ENCODE measurements around the gene ST3GAL3. TPM values are rescaled to one million over a fixed set of nuclear protein-coding genes. Genes with fewer than 3 reads are reported as not detected.

The ST3GAL3 gene
- total and polyA plus RNA-seq, 2 donors (not counting 1 experiment from before 2014, with no cell fraction given), result 13.7 to 16.3 TPM

GRCh38 chr1:43979261-43979527, 271.9 kb downstream of the ST3GAL3 start:
- peak overlapping the region; percentile 72 for H3K9ac ChIP-seq (ENCODE audit: insufficient read depth, low read length)
- DNase-seq (ENCODE audit: low read depth in 2 of 2), result no peak
- TF ChIP-seq CTCF (conservative IDR thresholded peaks at IDR 0.05 in 1 of 2, IDR thresholded peaks at IDR 0.05 in 1 of 2; ENCODE audit: low read depth in 1 of 2, low read length in 2 of 2) (no peak), EZH2 (IDR thresholded peaks at IDR 0.05; ENCODE audit: low read length, missing control alignments) (no peak)
- no peak overlapping the region for H3K27ac ChIP-seq (ENCODE audit: insufficient read depth, low read length)
- H3K27me3 ChIP-seq (ENCODE audit: control insufficient read depth, insufficient read depth, low read length), result no peaks in the 10 kb centered on the region
- H3K4me1 ChIP-seq (ENCODE audit: control insufficient read depth, extremely low read depth, insufficient read depth, low read length), result peaks cover 10% of the 10 kb centered on the region
- no peak overlapping the region for H2AFZ ChIP-seq (ENCODE audit: low read length)
- H3K4me2 ChIP-seq (ENCODE audit: extremely low read depth, insufficient read depth, low read length), result peak overlapping the region; percentile 9
- peaks cover 56% of the 10 kb centered on the region for H3K79me2 ChIP-seq (ENCODE audit: control insufficient read depth, insufficient read depth, low read length)
- H4K20me1 ChIP-seq (ENCODE audit: control insufficient read depth, extremely low read depth, insufficient read depth, low read length), result no peaks in the 10 kb centered on the region
- H3K9me3 ChIP-seq (ENCODE audit: control insufficient read depth, insufficient read depth, low read depth, low read length), result no peaks in the 10 kb centered on the region
- H3K4me3 ChIP-seq (replicated peaks in 1 of 4; ENCODE audit: control extremely low read depth in 1 of 4, insufficient read depth in 1 of 4, low read depth in 3 of 4, low read length in 4 of 4), result peak overlapping the region in 3 of 4 experiments; percentile 34 to 74 (median 59)
- peaks cover 17% of the 10 kb centered on the region for H3K36me3 ChIP-seq (ENCODE audit: control insufficient read depth, insufficient read depth, low read length)

GRCh38 chr1:43979528-43980254, 272.4 kb downstream of the ST3GAL3 start:
- H3K27ac ChIP-seq (ENCODE audit: insufficient read depth, low read length), result peak overlapping the region; percentile 18
- H3K79me2 ChIP-seq (ENCODE audit: control insufficient read depth, insufficient read depth, low read length), result peaks cover 56% of the 10 kb centered on the region
- TF ChIP-seq CTCF (conservative IDR thresholded peaks at IDR 0.05 in 1 of 2, IDR thresholded peaks at IDR 0.05 in 1 of 2; ENCODE audit: low read depth in 1 of 2, low read length in 2 of 2), result no peak
- TF ChIP-seq EZH2 (IDR thresholded peaks at IDR 0.05; ENCODE audit: low read length, missing control alignments), result no peak
- no peaks in the 10 kb centered on the region for H3K9me3 ChIP-seq (ENCODE audit: control insufficient read depth, insufficient read depth, low read depth, low read length)
- H2AFZ ChIP-seq (ENCODE audit: low read length), result peak overlapping the region; percentile 47
- H3K4me3 ChIP-seq (replicated peaks in 1 of 4; ENCODE audit: control extremely low read depth in 1 of 4, insufficient read depth in 1 of 4, low read depth in 3 of 4, low read length in 4 of 4), result peak overlapping the region; percentile 34 to 74 (median 65)
- H4K20me1 ChIP-seq (ENCODE audit: control insufficient read depth, extremely low read depth, insufficient read depth, low read length), result no peaks in the 10 kb centered on the region
- H3K9ac ChIP-seq (ENCODE audit: insufficient read depth, low read length), result peak overlapping the region; percentile 72
- DNase-seq (ENCODE audit: low read depth in 2 of 2), result peak; percentile 51 to 67
- H3K36me3 ChIP-seq (ENCODE audit: control insufficient read depth, insufficient read depth, low read length), result peaks cover 17% of the 10 kb centered on the region
- H3K27me3 ChIP-seq (ENCODE audit: control insufficient read depth, insufficient read depth, low read length), result no peaks in the 10 kb centered on the region
- H3K4me1 ChIP-seq (ENCODE audit: control insufficient read depth, extremely low read depth, insufficient read depth, low read length), result peaks cover 10% of the 10 kb centered on the region
- H3K4me2 ChIP-seq (ENCODE audit: extremely low read depth, insufficient read depth, low read length), result peak overlapping the region; percentile 90

GRCh38 chr1:43980255-43981134, 273.2 kb downstream of the ST3GAL3 start:
- H3K27ac ChIP-seq (ENCODE audit: insufficient read depth, low read length), result peak overlapping the region; percentile 18
- no peaks in the 10 kb centered on the region for H4K20me1 ChIP-seq (ENCODE audit: control insufficient read depth, extremely low read depth, insufficient read depth, low read length)
- H2AFZ ChIP-seq (ENCODE audit: low read length), result no peak overlapping the region
- no peaks in the 10 kb centered on the region for H3K9me3 ChIP-seq (ENCODE audit: control insufficient read depth, insufficient read depth, low read depth, low read length)
- H3K4me2 ChIP-seq (ENCODE audit: extremely low read depth, insufficient read depth, low read length), result peak overlapping the region; percentile 90
- peak overlapping the region; percentile 72 for H3K9ac ChIP-seq (ENCODE audit: insufficient read depth, low read length)
- TF ChIP-seq EZH2 (IDR thresholded peaks at IDR 0.05; ENCODE audit: low read length, missing control alignments) (no peak), CTCF (conservative IDR thresholded peaks at IDR 0.05 in 1 of 2, IDR thresholded peaks at IDR 0.05 in 1 of 2; ENCODE audit: low read depth in 1 of 2, low read length in 2 of 2) (no peak)
- peaks cover 10% of the 10 kb centered on the region for H3K4me1 ChIP-seq (ENCODE audit: control insufficient read depth, extremely low read depth, insufficient read depth, low read length)
- no peaks in the 10 kb centered on the region for H3K27me3 ChIP-seq (ENCODE audit: control insufficient read depth, insufficient read depth, low read length)
- peaks cover 22% of the 10 kb centered on the region for H3K36me3 ChIP-seq (ENCODE audit: control insufficient read depth, insufficient read depth, low read length)
- peak in 1 of 2 donors; percentile 57 for DNase-seq (ENCODE audit: low read depth in 2 of 2)
- H3K4me3 ChIP-seq (replicated peaks in 1 of 4; ENCODE audit: control extremely low read depth in 1 of 4, insufficient read depth in 1 of 4, low read depth in 3 of 4, low read length in 4 of 4), result peak overlapping the region; percentile 34 to 74 (median 65)
- peaks cover 49% of the 10 kb centered on the region for H3K79me2 ChIP-seq (ENCODE audit: control insufficient read depth, insufficient read depth, low read length)
